SK-N-MC (cell line): ENCODE data around the gene SECTM1.

Experiments
- EZH2 ChIP-seq: fragments of 200-600 bp; sonication (generic); IDR thresholded peaks from one replicate; pipeline ENCODE4 v1.6.1; 2017; ENCODE audit warnings: antibody characterized with exemption
- FOXP2 ChIP-seq: optimal IDR thresholded peaks from 2 replicates; pipeline ENCODE3; 2011; ENCODE audit warnings: mild to moderate bottlenecking, moderate library complexity; ENCODE audit not compliant: insufficient read depth; ENCODE audit errors: extremely low read length, control extremely low read depth
- POLR2AphosphoS5 ChIP-seq: IDR thresholded peaks from 2 replicates; pipeline ENCODE4 v1.6.1; 2012; ENCODE audit warnings: mild to moderate bottlenecking, low read depth, low read length, borderline replicate concordance

DNA sequence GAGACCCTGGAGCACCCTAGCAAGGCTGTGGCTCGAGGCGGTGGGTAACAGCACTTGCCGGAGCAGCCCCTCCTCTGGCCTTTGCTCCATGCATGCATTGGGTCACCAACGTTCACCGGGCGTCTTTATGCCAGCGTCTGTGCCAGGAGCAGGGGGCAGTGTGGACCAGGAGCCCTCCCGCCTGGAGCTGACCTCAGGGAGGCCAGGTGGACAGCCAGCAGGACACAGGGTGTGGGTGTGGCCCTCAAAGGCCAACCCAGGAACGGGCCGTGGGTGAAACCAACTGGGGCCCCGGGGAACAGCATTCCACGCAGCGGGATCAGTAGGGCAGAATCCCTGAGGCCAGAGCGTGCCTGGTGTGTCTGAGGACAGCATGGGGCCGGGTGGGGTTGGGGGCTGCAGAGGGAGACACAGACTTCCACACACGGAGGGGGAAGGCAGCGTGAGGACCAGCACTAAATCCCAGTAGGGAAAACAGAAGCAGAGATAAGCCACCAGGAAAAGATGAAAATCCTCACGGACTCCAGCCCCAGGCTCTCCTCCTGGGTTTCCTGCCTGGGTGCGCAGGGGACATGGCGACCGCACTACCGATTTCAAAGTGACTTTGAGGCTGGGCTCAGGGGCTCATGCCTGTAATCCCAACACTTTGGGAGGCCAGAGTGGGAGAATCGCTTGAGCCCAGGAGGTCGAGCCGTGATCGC, 13.3 kb downstream of the SECTM1 start:
- TF ChIP-seq POLR2AphosphoS5 (no peak), EZH2 (no peak), FOXP2 (no peak)
